ENCODE results near the gene EEF1G. TPM values are rescaled to one million over a fixed set of nuclear protein-coding genes. Genes with fewer than 3 reads are reported as not detected.

Gene EEF1G
- total and polyA plus RNA-seq, 2 donors (not counting 1 experiment from before 2014, with no cell fraction given), result 1,582 to 1,867 TPM

GRCh38 chr11:62607714-62608113 is 34.0 kb upstream of the EEF1G start:
- Mint-ChIP-seq H3K9me3 (ENCODE audit: insufficient read depth) (no peaks in the 10 kb centered on the region), H3K4me3 (no peak overlapping the region), H3K4me1 (peaks cover 35% of the 10 kb centered on the region), H3K27me3 (no peaks in the 10 kb centered on the region), H3K27ac (peak overlapping the region; percentile 59)
- no peak overlapping the region for H3K9ac ChIP-seq (ENCODE audit: low read length)
- DNase-seq (no peak), ATAC-seq (ENCODE audit: low read depth) (no peak)
- no peak overlapping the region for H3K27ac ChIP-seq (ENCODE audit: low read length in 2 of 2)
- H3K4me1 ChIP-seq (ENCODE audit: control insufficient read depth in 2 of 2, insufficient read depth in 2 of 2, low read length in 2 of 2), result peaks cover 10 to 28% of the 10 kb centered on the region in 2 donors
- ChIA-PET CTCF (interaction anchor here (0.6 to 1.7 kb wide), 3 partner anchors 16 to 65 kb away, joined by 3 to 8 read pairs (median 5); partner anchors contain the start of gene TUT1), POLR2A (interaction anchor here (0.7 to 1.8 kb wide), 5 partner anchors 9 to 1698 kb away, joined by 3 to 5 read pairs (median 3); partner anchors contain the start of genes C11orf98, CSKMT, EEF1G and ESRRA)
- H2AFZ ChIP-seq (ENCODE audit: insufficient read depth, low read depth, low read length, poor library complexity, severe bottlenecking), result no peak overlapping the region
- no peaks in the 10 kb centered on the region for H4K20me1 ChIP-seq (ENCODE audit: control insufficient read depth, insufficient read depth, low read length, poor library complexity, severe bottlenecking)
- H3K4me3 ChIP-seq (ENCODE audit: control extremely low read depth in 1 of 5, extremely low read depth in 1 of 5, insufficient read depth in 1 of 5, low read depth in 2 of 5, low read length in 4 of 5), result no peak overlapping the region
- TF ChIP-seq EZH2 (IDR thresholded peaks at IDR 0.05; ENCODE audit: borderline replicate concordance, insufficient read depth, low read depth, low read length, poor library complexity, severe bottlenecking) (no peak), CTCF (IDR thresholded peaks at IDR 0.05) (no peak)
- H3K36me3 ChIP-seq (replicated peaks in 1 of 2; ENCODE audit: control extremely low read depth in 1 of 2, control insufficient read depth in 1 of 2, extremely low read depth in 1 of 2, insufficient read depth in 2 of 2, low read length in 1 of 2), result peaks cover 0 to 46% of the 10 kb centered on the region in 2 experiments
- no peaks in the 10 kb centered on the region for H3K9me3 ChIP-seq (ENCODE audit: control extremely low read depth in 1 of 3, control insufficient read depth in 2 of 3, insufficient read depth in 1 of 3, low read length in 2 of 3)
- WGBS (ENCODE audit: insufficient coverage), result 68% methylated on average over 4 of the region's 4 CpGs
- H3K79me2 ChIP-seq (ENCODE audit: control insufficient read depth, insufficient read depth, low read length), result peaks cover 66% of the 10 kb centered on the region
- intact Hi-C loops (cut with micrococcal nuclease), result no loop called here
- H3K4me2 ChIP-seq (replicated peaks; ENCODE audit: low read depth, low read length, poor library complexity, severe bottlenecking), result no peak overlapping the region
- no peaks in the 10 kb centered on the region for H3K27me3 ChIP-seq (replicated peaks in 1 of 4; ENCODE audit: control extremely low read depth in 1 of 4, control insufficient read depth in 3 of 4, insufficient read depth in 4 of 4, low read length in 3 of 4)

GRCh38 chr11:62605902-62606301 is 32.2 kb upstream of the EEF1G start:
- H3K4me1 ChIP-seq (ENCODE audit: control insufficient read depth in 2 of 2, insufficient read depth in 2 of 2, low read length in 2 of 2), result peaks cover 1 to 26% of the 10 kb centered on the region in 2 donors
- H3K4me3 ChIP-seq (ENCODE audit: control extremely low read depth in 1 of 5, extremely low read depth in 1 of 5, insufficient read depth in 1 of 5, low read depth in 2 of 5, low read length in 4 of 5), result no peak overlapping the region
- Mint-ChIP-seq H3K9me3 (ENCODE audit: insufficient read depth) (no peaks in the 10 kb centered on the region), H3K27ac (no peak overlapping the region), H3K27me3 (no peaks in the 10 kb centered on the region), H3K4me1 (peaks cover 33% of the 10 kb centered on the region), H3K4me3 (no peak overlapping the region)
- H3K9ac ChIP-seq (ENCODE audit: low read length), result no peak overlapping the region
- WGBS (ENCODE audit: insufficient coverage), result 98% methylated on average over 13 of the region's 15 CpGs
- no peaks in the 10 kb centered on the region for H3K9me3 ChIP-seq (ENCODE audit: control extremely low read depth in 1 of 3, control insufficient read depth in 2 of 3, insufficient read depth in 1 of 3, low read length in 2 of 3)
- no peak for ATAC-seq (ENCODE audit: low read depth)
- intact Hi-C loops (cut with micrococcal nuclease), result no loop called here
- no peak for DNase-seq
- no peak overlapping the region for H3K4me2 ChIP-seq (replicated peaks; ENCODE audit: low read depth, low read length, poor library complexity, severe bottlenecking)
- ChIA-PET POLR2A (interaction anchor here (0.7 kb wide), 1 partner anchor 104 kb away, joined by 11 read pairs; no protein-coding TSS in a partner anchor), CTCF (interaction anchor here (0.5 kb wide), 1 partner anchor 157 kb away, joined by 3 read pairs; no protein-coding TSS in a partner anchor)
- no peak overlapping the region for H2AFZ ChIP-seq (ENCODE audit: insufficient read depth, low read depth, low read length, poor library complexity, severe bottlenecking)
- no peaks in the 10 kb centered on the region for H4K20me1 ChIP-seq (ENCODE audit: control insufficient read depth, insufficient read depth, low read length, poor library complexity, severe bottlenecking)
- H3K27me3 ChIP-seq (replicated peaks in 1 of 4; ENCODE audit: control extremely low read depth in 1 of 4, control insufficient read depth in 3 of 4, insufficient read depth in 4 of 4, low read length in 3 of 4), result no peaks in the 10 kb centered on the region
- H3K79me2 ChIP-seq (ENCODE audit: control insufficient read depth, insufficient read depth, low read length), result peaks cover 63% of the 10 kb centered on the region
- H3K36me3 ChIP-seq (replicated peaks in 1 of 2; ENCODE audit: control extremely low read depth in 1 of 2, control insufficient read depth in 1 of 2, extremely low read depth in 1 of 2, insufficient read depth in 2 of 2, low read length in 1 of 2), result peaks cover 0 to 46% of the 10 kb centered on the region in 2 experiments
- no peak for TF ChIP-seq CTCF (IDR thresholded peaks at IDR 0.05)
- no peak for TF ChIP-seq EZH2 (IDR thresholded peaks at IDR 0.05; ENCODE audit: borderline replicate concordance, insufficient read depth, low read depth, low read length, poor library complexity, severe bottlenecking)
- H3K27ac ChIP-seq (ENCODE audit: low read length in 2 of 2), result no peak overlapping the region

Measured in B cell (primary cell).